Stimulated activated CD4-positive, alpha-beta T cell treated with anti-CD3 and anti-CD28 coated beads, TNF-alpha, amount 100 ng/mL, for 48 hours (primary cell): Measurements from ENCODE around the gene WDR4.
"Not testable (repeated sequence)": the region's sequence is repeated elsewhere in the genome, so short reads cannot be mapped to it uniquely, and the experiment has no call there.

Experiments used
- DNase-seq, 3 donors: peaks; one replicate each; pipeline ENCODE4 v3.0.0-alpha.2; 2020; ENCODE audit warnings: low read depth in 3 of 3

WDR4 gene

GRCh38 chr21:42839271-42840231 is 39.8 kb downstream of the WDR4 start:
- DNase-seq = no peak

- DNase-seq = not testable (repeated sequence)
These were observed 41.1 kb downstream of the WDR4 start for GRCh38 chr21:42838212-42838690.

- DNase-seq = no peak
These were observed 41.7 kb downstream of the WDR4 start for GRCh38 chr21:42837421-42838211.

- no peak for DNase-seq
These were observed 42.5 kb downstream of the WDR4 start for GRCh38 chr21:42836767-42837301.

- DNase-seq = no peak
These were observed 43.0 kb downstream of the WDR4 start for GRCh38 chr21:42836402-42836666.

GRCh38 chr21:42835611-42836401 is 43.5 kb downstream of the WDR4 start:
- no peak for DNase-seq

- no peak for DNase-seq
These were observed 44.1 kb downstream of the WDR4 start for GRCh38 chr21:42835211-42835610.

- no peak for DNase-seq
These were observed 44.6 kb downstream of the WDR4 start for GRCh38 chr21:42834726-42835191.

GRCh38 chr21:42833859-42834725 is 45.2 kb downstream of the WDR4 start:
- no peak for DNase-seq

- DNase-seq = peak; percentile 44 to 64 (median 52)
These were observed 45.9 kb downstream of the WDR4 start for GRCh38 chr21:42833439-42833815.

GRCh38 chr21:42832321-42832630 is 47.1 kb downstream of the WDR4 start:
- not testable (repeated sequence) for DNase-seq

- no peak for DNase-seq
These were observed 48.6 kb downstream of the WDR4 start for GRCh38 chr21:42830456-42831455.

GRCh38 chr21:42829954-42830353 is 49.4 kb downstream of the WDR4 start:
- no peak for DNase-seq

- DNase-seq = no peak
These were observed 49.9 kb downstream of the WDR4 start for GRCh38 chr21:42829417-42829816.

GRCh38 chr21:42827588-42827987 is 51.8 kb downstream of the WDR4 start:
- no peak for DNase-seq

GRCh38 chr21:42820616-42821465 is 58.5 kb downstream of the WDR4 start:
- DNase-seq = no peak

- no peak for DNase-seq
These were observed 59.3 kb downstream of the WDR4 start for GRCh38 chr21:42819861-42820615.

- DNase-seq = peak in 2 of 3 donors; percentile 46 to 49
These were observed 61.0 kb downstream of the WDR4 start for GRCh38 chr21:42818328-42818749.
